Lower leg skin (tissue), 3 donors: ENCODE data around the gene CEP104.

Source experiments
- POLR2A ChIP-seq, 2 donors: fragments of 450-650 bp; IDR thresholded peaks; one replicate each; pipeline ENCODE4 v1.6.1; 2016 to 2017; ENCODE audit warnings: antibody characterized with exemption in 2 of 2, mild to moderate bottlenecking in 1 of 2, moderate library complexity in 1 of 2
- TF ChIP-seq, protein P1 (sequence below), 3 donors: fragments of 450-650 bp; IDR thresholded peaks; one replicate each; pipeline ENCODE4 v1.5.1; 2016; ENCODE audit warnings: antibody characterized with exemption in 3 of 3, mild to moderate bottlenecking in 3 of 3, moderate library complexity in 2 of 3

DNA sequence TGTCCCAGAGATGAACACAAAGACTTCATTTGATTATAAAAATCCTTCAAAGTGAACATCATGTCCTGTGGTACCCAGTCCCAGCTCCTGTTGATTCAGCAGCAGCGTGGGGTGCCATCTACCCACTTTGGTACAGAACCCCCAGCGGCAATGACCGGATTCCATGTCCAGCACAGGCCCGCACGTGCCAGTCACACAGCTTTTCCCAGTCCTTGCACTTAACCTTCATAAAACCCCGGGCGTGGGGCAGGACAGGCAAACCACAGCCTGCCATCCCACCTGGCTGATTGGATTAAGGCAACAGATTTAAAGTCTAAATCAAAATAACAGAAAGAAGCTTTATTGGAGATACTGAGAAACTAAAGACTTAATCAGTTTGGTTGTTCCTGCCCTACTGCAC, 15.5 kb downstream of the CEP104 start:
- TF ChIP-seq, protein P1, sequence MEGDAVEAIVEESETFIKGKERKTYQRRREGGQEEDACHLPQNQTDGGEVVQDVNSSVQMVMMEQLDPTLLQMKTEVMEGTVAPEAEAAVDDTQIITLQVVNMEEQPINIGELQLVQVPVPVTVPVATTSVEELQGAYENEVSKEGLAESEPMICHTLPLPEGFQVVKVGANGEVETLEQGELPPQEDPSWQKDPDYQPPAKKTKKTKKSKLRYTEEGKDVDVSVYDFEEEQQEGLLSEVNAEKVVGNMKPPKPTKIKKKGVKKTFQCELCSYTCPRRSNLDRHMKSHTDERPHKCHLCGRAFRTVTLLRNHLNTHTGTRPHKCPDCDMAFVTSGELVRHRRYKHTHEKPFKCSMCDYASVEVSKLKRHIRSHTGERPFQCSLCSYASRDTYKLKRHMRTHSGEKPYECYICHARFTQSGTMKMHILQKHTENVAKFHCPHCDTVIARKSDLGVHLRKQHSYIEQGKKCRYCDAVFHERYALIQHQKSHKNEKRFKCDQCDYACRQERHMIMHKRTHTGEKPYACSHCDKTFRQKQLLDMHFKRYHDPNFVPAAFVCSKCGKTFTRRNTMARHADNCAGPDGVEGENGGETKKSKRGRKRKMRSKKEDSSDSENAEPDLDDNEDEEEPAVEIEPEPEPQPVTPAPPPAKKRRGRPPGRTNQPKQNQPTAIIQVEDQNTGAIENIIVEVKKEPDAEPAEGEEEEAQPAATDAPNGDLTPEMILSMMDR (IDR thresholded peaks at IDR 0.05), result no peak
- TF ChIP-seq POLR2A (IDR thresholded peaks at IDR 0.05), result no peak
